Measurements from ENCODE around the gene VASH1.

The VASH1 gene

GRCh38 chr14:76736514-76736913 lies 24.8 kb upstream of the VASH1 start:
- intact Hi-C loops (cut with DNase I) = no loop called here
- no peak for DNase-seq

- DNase-seq = no peak
- intact Hi-C loops (cut with DNase I) = no loop called here
Measured at GRCh38 chr14:76741074-76741473, 20.2 kb upstream of the VASH1 start.

- no peak for DNase-seq
- intact Hi-C loops (cut with DNase I) = no loop called here
Measured at GRCh38 chr14:76742185-76742584, 19.1 kb upstream of the VASH1 start.

GRCh38 chr14:76742966-76743365 lies 18.3 kb upstream of the VASH1 start:
- intact Hi-C loops (cut with DNase I) = no loop called here
- no peak for DNase-seq

GRCh38 chr14:76752744-76753143 lies 8.5 kb upstream of the VASH1 start:
- intact Hi-C loops (cut with DNase I) = no loop called here
- peak in 36 of 42 donors; percentile 40 to 83 (median 69) for DNase-seq

- intact Hi-C loops (cut with DNase I) = no loop called here
- no peak for DNase-seq
Measured at GRCh38 chr14:76753541-76754198, 7.6 kb upstream of the VASH1 start.

GRCh38 chr14:76754586-76754985 lies 6.7 kb upstream of the VASH1 start:
- DNase-seq = no peak
- intact Hi-C loops (cut with DNase I) = no loop called here

GRCh38 chr14:76755610-76756370 lies 5.5 kb upstream of the VASH1 start:
- intact Hi-C loops (cut with DNase I) = no loop called here
- DNase-seq = peak in 3 of 42 donors; percentile 4 to 10 (median 9)

- no peak for DNase-seq
- intact Hi-C loops (cut with DNase I) = no loop called here
Measured at GRCh38 chr14:76756371-76756750, 4.9 kb upstream of the VASH1 start.

GRCh38 chr14:76759589-76759988 lies 1.7 kb upstream of the VASH1 start:
- DNase-seq = peak in 10 of 42 donors; percentile 2 to 45 (median 16)
- intact Hi-C loops (cut with DNase I) = no loop called here

- intact Hi-C loops (cut with DNase I) = loop anchor here (5.0 kb wide), 1 partner anchor 52 kb away; the partner anchor contains the start of gene ANGEL1
- peak in 6 of 42 donors; percentile 1 to 40 (median 10) for DNase-seq
Measured at GRCh38 chr14:76760331-76761135, 735 bp upstream of the VASH1 start.

- intact Hi-C loops (cut with DNase I) = loop anchor here (5.0 kb wide), 1 partner anchor 50 kb away; the partner anchor contains the start of gene ANGEL1
- DNase-seq = peak in 37 of 42 donors; percentile 41 to 82 (median 68)
Measured at GRCh38 chr14:76761960-76762410, 717 bp downstream of the VASH1 start.

GRCh38 chr14:76762411-76763095 lies 1.3 kb downstream of the VASH1 start:
- DNase-seq = peak in 10 of 42 donors; percentile 2 to 62 (median 39)
- intact Hi-C loops (cut with DNase I) = loop anchor here (5.0 kb wide), 1 partner anchor 50 kb away; the partner anchor contains the start of gene ANGEL1

- intact Hi-C loops (cut with DNase I) = loop anchor here (5.0 kb wide), 1 partner anchor 49 kb away; the partner anchor contains the start of gene ANGEL1
- peak in 10 of 42 donors; percentile 2 to 66 (median 44) for DNase-seq
Measured at GRCh38 chr14:76763096-76764041, 2.1 kb downstream of the VASH1 start.

- intact Hi-C loops (cut with DNase I) = no loop called here
- peak in 6 of 42 donors; percentile 2 to 42 (median 18) for DNase-seq
Measured at GRCh38 chr14:76765461-76765931, 4.2 kb downstream of the VASH1 start.

- intact Hi-C loops (cut with DNase I) = no loop called here
Measured at GRCh38 chr14:76767681-76768656, 6.7 kb downstream of the VASH1 start.

More at GRCh38 chr14:76767681-76768656, 6.7 kb downstream of the VASH1 start:
- DNase-seq = peak in 28 of 42 donors; percentile 15 to 74 (median 54)
